ENCODE measurements around the gene MAL. TPM values are rescaled to one million over a fixed set of nuclear protein-coding genes. Genes with fewer than 3 reads are reported as not detected.

The MAL gene
- total RNA-seq, 1 donor from 2014 or later: not detected

- peak; percentile 37 for DNase-seq (ENCODE audit: low spot score)
Measured at GRCh38 chr2:95060446-95061118, 35.1 kb downstream of the MAL start.

DNA sequence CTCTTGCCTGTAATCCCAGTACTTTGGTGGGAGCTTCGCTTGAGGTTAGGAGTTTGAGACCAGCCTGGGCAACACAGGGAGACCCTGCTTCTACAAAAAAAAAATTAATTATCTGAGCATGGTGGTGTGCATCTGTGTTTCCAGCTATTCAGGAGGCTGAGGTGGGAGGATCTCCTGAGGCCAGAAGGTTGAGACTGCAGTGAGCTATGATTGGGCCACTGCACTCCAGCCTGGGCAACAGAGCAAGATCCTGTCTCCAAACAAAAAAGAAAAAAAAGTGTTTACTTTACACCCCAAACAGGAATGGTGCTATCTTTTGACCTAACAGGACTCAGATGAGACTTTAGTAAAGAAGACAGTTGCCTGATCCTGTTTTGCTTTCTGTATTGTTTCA, 35.6 kb downstream of the MAL start:
- DNase-seq (ENCODE audit: low spot score): peak; percentile 6

DNA sequence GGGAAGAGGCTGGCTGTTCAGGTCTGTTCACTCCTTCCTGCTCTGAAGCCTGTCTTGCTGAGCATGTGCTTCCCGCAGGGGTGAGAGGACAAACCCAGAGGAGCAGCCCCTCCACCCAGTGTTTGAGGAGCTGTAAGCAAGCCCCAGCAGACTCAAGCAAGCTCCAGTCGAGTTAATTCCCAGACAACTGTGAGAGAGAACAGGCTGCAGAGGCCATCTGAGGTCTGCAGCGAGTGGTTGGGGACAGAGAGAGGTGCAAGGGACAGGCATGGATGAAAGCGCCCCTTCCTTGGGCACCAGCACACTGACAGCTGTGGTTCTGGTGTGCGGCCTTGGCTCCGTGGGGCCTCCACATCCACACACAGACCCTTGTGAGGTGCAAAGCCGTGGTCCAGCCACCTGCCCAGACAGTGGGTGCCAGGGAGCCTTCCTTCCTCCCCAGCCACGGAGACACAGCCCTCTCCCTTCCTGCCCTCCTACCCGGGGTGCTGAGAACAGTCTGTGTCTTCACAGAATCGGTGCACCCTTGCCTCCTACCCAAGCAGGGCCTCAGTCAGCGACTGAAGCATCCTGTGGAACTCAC, 36.2 kb downstream of the MAL start:
- DNase-seq (ENCODE audit: low spot score): peak; percentile 62

DNA sequence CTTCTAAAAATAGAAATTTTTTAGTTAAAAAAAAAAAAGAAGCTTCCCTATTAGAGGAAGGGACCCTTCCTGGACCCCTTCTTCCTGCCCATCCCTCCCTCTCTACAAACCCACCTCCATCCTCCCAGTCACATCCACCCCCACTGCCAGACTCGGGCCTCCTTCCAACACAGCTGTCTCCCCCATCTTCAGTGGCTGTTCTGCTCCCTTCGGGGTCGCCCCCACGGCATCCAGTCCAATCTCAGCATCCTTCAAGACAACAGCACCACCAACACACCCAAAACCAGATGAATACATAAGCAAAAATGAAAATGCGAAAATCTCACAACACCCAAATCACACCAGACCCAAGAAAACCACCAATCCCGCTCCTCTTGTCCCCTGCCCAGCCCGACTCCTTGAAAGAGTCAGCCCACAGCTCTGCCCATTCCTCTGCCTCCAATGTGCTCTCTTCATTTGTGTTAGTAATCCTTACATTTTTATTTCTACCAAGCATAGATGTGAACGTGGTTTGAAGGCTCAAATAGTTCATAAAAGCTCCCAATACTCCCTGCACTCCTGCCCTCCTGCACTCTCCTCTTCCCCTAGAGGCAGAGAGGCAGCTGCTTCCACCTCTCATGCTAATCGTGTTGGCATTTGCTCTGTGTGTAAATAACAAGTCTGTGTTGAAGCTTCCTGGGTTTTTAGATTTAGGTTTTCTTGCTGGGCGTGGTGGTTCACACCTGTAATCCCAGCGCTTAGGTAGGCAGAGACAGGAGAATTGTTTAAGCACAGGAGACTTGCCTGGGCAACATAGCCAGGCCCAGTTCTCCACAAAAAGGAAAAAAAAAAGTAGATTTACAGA, 37.0 kb downstream of the MAL start:
- peak; percentile 73 for DNase-seq (ENCODE audit: low spot score)

DNA sequence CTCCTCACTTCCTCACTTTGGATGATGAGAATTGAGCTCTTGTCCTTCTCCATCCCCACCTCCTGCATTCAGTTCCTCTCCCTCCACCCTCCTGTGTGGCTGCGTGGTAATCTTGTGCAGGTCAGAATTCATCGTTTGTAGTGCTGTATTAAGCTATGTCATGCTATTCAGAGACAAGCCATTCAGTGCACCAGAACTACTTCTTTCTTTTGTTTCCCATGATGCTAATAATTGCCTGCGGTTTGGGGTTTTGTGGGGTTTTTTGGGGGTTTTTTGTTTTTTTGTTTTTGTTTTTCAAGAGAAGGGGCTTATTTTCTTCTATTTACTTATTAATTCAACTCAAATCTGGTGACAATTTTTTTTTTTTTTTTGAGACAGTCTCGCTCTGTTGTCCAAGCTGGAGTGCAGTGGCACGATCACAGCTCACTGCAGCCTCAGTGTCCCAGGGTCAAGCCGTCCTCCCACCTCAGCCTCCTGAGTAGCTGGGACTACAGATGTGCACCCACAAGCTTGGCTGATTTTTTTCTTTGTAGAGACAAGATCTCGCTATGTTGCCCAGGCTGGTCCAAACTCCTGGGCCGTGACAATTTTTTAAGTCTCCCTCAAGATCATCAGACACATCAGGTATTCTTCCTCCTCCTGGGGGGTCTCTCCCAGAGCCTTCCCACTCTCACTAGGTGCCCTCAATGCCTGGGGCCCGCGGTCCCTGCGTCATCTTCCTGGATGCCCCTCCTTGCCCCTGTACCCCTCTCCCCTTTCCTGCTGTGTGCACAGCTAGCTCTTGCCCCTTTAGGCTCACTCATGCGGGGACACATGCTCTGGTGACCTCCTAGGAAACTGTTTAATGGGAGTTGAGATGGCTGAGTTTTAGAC, 37.8 kb downstream of the MAL start:
- peak; percentile 72 for DNase-seq (ENCODE audit: low spot score)

- DNase-seq (ENCODE audit: low spot score): peak; percentile 2
Measured at GRCh38 chr2:95068256-95068655, 42.7 kb downstream of the MAL start.

GRCh38 chr2:95069465-95069864, 44.0 kb downstream of the MAL start:
- DNase-seq (ENCODE audit: low spot score): peak; percentile 41

GRCh38 chr2:95071856-95072255, 46.3 kb downstream of the MAL start:
- peak; percentile 43 for DNase-seq (ENCODE audit: low spot score)

DNA sequence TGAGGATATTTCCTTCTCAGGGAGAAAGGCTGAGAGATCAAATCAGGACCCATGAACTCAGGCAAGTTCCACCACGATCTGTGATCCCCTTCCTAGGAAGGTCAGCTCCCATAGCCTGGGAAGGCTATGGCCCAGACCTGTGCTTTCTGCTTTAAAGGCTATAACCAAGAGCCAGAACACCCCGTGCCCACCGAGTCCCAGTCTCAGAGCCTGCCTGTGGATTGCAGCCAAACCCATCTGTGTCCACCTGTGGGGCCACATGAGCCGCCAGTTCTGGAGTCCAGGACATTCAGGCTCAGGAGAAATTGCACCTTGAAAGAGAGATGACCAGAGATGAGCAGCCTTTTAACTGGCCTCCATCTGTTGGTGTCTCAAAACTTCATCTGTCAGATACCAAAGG, 46.9 kb downstream of the MAL start:
- DNase-seq (ENCODE audit: low spot score): peak; percentile 69

GRCh38 chr2:95073856-95074662, 48.6 kb downstream of the MAL start:
- DNase-seq (ENCODE audit: low spot score): peak; percentile 43

DNA sequence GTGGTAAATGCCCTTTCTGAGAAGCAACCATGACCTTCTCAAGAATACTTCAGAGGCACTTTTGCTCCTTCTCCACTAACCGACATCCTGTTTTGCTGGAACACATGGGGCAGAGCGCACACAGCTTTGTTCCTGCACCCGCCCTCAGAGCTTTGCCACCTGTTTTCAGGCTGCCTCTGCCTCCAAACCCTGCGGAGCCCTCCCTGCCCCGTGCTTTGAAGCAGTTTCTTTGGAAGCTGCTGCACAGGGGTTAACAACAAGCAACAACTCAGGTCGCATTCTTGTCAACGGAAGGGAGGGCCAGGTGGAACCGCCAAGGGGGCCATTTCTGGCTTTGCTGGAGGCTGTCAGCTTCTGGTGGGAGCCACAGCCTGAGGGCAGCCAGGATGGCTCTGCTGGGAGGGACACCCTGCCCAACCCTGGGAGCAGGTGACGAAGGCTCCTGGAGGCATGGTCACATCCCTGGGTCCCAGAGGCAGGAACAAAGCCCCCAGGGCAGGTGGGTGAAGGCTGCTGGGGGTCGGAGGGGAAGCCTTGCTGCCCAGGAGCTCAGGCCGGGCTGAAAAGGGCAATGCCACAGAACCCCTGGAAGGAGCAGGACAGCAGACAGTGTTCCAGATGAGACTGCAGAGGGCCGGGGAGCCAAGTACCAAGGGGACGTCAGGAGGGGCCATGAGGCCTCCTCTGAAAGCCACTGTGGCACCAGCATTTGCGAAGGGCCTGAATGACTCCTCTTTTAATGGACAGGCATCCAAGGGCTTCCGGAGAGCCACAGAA, 49.3 kb downstream of the MAL start:
- no peak for DNase-seq (ENCODE audit: low spot score)

DNA sequence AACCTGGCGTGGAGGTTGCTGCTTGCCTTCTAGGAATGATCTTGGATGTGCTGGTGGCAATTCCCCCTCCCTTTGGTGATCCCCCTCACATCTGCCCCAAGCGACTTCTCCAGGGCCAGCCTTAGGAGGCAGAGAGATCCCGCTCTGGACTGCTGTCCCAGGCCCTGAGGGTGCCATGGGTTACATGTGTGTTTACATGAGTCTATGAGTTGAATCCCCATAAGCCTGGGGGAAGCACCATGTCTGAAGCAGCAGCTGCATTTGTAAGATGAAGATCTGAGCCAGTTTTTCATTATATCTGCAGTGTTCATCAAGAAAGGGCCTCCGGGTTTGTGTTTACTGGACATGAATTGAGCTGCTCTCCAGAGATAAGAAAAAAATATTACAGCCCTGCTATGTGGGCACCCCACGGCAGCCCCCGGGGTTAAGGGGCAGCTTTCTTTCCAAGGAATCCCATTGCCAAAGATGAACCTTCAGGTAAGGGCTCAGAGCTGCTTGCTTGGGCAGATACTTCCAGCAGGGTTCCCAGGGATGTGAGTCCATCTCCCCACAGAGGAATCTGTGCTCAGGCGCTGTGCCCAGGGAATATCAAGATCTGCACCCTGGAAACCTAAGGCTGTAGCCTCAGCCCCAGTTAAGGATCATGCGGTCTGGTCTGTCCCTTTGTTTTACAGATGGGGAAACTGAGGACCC, 50.1 kb downstream of the MAL start:
- no peak for DNase-seq (ENCODE audit: low spot score)

DNA sequence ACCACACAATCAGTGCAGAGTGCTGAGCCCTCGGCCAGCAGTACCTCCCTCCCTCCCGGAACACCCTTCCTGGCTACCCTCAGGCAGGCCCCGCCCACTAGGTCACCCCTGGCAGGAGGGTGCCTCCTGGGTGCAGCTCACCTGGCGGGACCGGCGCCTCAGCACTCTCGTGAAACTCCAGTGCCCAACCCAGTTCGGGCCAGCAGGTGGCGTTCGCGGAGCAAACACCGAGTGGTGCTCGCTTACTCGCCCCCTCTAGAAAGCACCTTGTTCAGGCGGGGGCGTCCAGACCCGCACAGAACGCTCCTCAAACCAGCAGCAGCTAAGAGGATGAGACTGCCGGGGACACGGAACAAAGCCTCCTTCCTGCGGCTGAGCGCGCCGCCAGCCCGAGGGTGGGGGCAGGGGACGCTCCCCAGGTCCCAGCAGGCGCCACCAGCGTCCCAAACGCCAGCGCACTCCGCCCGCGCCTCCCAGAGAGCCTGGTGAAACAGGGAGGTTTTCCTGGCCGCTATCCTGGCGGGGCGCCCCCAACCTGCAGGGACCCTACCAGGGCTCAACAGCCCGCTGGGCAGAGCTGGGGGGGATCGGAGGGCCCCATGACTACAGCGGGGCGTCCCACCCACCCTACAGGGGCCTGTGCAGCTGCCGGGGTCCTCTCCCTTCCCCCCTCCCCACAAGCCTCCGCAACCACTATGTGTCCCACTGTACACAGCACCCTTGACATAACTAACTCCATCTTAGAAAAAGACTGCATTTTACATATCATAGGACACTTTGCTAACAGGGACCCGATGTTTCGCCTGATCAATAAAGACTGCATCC, 51.4 kb downstream of the MAL start:
- no peak for DNase-seq (ENCODE audit: low spot score)

DNA sequence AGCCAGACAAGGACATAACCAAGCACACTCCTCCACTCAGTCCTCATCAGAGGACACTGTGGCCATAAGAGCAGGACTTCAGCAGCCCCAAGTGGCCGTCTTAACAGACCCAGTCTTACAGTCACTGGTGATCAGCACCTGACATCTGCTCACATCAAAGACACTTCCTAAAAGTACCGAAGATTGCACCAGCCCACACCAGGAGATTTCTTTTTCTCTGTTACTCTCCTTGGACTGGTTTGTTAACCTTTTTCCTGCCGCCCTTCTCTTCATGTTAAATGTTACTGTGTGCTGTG, 52.0 kb downstream of the MAL start:
- DNase-seq (ENCODE audit: low spot score): no peak

DNA sequence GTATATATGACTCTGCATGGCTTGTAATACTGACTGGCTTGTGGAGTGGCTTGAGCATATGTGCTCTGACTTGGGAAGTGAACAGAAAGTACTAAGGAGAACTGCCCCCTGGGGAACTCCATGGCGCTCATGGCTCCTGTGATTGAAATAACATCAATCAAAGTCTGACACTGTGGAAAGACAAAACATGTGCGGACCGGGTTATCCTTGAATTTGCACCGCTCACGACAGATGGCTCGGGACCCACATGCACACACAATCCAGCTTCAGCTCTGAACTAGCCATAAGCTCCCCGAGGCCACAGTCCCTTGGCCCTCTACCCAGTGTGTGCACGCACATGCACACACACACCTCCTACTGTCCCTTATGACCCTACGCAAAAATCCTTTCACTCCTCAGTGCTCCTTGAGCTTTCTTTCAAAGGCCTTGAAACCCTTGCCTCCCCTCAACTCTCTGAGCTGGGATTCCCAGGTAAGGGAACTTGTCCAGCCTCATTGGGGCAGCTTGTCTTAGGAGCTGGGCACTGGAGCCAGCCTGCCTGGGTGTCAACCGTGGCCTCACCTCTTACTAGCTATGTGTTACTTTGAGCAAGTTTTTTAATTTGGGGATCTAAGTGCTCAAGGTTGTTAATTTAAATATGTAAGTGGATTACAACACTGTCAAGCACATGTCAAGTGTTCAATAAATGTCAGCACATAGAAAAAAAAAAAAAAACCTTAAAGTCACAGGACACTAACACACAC, 52.5 kb downstream of the MAL start:
- DNase-seq (ENCODE audit: low spot score): no peak

DNA sequence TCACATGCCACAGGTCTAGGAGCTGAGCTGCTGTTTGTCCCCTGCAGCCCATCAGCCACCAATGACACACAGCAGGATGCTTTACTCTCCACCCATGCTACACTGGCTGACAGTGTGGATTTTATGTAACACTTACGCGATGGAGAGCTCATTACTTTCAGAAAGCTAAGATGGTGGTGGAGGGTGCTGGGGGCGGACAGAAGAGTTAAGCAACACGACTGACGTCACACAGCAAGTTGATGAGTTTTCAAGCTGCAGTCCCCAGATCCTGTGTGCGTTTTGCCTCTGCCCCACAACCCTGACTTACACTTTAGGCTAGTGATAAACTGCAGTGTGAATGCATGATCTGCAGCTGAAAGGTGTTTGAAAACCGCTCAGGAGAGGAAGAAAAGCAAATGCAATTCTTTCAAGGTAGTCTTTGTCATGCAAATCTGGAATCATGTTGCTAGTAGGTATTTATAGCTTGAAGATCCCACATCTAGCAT, 53.7 kb downstream of the MAL start:
- no peak for DNase-seq (ENCODE audit: low spot score)

GRCh38 chr2:95082477-95082876, 57.0 kb downstream of the MAL start:
- no peak for DNase-seq (ENCODE audit: low spot score)

DNA sequence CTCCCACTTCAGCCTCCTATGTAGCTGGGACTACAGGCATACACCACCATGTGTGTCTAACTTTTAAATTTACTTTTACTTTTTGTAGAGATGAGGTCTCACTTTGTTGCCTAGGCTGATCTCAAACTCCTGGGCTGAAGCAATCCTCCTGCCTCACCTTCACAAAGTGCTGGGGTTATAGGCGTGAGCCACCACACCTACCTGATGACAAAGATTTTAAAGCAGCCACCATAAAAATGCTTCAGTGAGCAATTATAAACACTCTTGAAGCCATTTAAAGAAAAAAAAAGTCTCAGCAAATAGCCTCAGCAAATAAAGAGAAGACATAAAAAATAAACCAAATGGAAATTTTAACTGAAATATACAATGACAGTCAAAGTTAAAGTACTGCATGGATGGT, 60.5 kb downstream of the MAL start:
- DNase-seq (ENCODE audit: low spot score): no peak
